ENCODE measurements around the gene COL24A1. TPM values are rescaled to one million over a fixed set of nuclear protein-coding genes. Genes with fewer than 3 reads are reported as not detected.

Gene COL24A1
- total and polyA plus RNA-seq, 2 of the 8 experiments (the other 6 are each of a cell fraction or from before 2014, with no cell fraction given) = 0.23 to 1.1 TPM

DNA sequence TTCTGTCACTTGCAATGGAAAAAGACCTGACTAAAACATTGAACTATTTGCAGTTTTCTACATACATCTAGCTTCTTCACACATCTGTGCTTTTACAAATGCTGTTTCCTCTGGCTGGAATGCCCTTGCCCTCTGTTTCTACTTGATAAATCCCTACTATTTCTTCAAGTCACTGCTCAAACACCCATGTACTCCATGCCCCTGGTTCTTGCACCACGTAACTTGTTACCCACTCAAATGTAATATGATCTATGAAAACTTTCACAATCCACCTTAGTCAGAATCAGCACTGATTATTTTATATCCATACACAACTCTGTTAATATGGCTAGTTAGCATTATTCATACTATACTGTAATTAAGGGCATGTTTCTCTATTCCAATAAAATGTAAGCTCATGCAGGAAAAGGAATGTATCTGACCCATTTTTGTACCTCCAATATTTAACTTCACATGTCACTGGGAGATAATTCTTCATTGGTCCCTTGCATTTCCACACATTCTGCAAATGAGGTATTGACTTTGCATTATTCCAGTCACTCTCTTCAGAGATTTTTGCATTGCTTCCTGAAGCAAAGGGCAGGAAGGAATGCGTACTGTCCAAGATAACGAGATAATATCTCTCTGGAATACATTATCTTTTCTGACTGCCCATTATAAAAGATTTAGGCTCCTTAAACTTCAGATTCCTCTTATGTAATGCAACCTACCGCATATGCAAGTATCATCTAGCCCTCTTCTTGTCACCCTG is 158.3 kb downstream of the COL24A1 start (continued):
- TF ChIP-seq, protein P1, sequence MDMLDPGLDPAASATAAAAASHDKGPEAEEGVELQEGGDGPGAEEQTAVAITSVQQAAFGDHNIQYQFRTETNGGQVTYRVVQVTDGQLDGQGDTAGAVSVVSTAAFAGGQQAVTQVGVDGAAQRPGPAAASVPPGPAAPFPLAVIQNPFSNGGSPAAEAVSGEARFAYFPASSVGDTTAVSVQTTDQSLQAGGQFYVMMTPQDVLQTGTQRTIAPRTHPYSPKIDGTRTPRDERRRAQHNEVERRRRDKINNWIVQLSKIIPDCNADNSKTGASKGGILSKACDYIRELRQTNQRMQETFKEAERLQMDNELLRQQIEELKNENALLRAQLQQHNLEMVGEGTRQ (IDR thresholded peaks at IDR 0.05; ENCODE audit: low read length) = no peak

All from H1 (cell line).